ENCODE data around the gene PADI2.

Gene PADI2

DNA sequence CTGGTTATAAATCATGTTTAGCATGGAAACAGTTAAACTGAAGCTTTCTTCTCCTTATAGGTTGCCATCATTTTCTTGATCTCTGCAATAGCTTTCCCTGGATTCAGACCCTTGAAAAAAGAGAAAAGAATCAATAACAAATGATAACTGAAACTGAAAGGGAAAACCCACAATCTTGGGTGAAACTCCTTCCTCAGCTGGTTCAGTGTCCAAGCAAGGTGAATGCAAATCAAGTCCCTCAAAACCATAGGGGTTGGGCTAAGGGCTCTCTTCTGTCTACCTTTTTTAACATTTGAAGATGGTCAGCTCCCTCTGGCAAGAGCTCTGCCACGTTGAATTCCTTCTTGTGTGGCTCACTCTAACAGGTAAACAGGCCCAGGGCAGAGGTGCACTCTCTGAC, 100.4 kb downstream of the PADI2 start:
- no peak overlapping the region for H3K4me3 ChIP-seq (ENCODE audit: low read length)
- H3F3A ChIP-seq (ENCODE audit: control insufficient read depth, insufficient read depth): peaks cover 9% of the 10 kb centered on the region; the same call in 1 of the 2 replicates
- no peaks in the 10 kb centered on the region for H3K9me3 ChIP-seq (ENCODE audit: control insufficient read depth, insufficient read depth, low read length)
- H4K20me1 ChIP-seq (ENCODE audit: control insufficient read depth, insufficient read depth, low read depth, low read length): no peaks in the 10 kb centered on the region
- no peak for TF ChIP-seq EZH2phosphoT487 (IDR thresholded peaks at IDR 0.05; ENCODE audit: borderline replicate concordance, low read length)
- TF ChIP-seq, protein P1, sequence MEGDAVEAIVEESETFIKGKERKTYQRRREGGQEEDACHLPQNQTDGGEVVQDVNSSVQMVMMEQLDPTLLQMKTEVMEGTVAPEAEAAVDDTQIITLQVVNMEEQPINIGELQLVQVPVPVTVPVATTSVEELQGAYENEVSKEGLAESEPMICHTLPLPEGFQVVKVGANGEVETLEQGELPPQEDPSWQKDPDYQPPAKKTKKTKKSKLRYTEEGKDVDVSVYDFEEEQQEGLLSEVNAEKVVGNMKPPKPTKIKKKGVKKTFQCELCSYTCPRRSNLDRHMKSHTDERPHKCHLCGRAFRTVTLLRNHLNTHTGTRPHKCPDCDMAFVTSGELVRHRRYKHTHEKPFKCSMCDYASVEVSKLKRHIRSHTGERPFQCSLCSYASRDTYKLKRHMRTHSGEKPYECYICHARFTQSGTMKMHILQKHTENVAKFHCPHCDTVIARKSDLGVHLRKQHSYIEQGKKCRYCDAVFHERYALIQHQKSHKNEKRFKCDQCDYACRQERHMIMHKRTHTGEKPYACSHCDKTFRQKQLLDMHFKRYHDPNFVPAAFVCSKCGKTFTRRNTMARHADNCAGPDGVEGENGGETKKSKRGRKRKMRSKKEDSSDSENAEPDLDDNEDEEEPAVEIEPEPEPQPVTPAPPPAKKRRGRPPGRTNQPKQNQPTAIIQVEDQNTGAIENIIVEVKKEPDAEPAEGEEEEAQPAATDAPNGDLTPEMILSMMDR (IDR thresholded peaks at IDR 0.05; ENCODE audit: low read depth, low read length, poor library complexity, severe bottlenecking): no peak
- H3K36me3 ChIP-seq (ENCODE audit: control insufficient read depth, low read length): peaks cover 53% of the 10 kb centered on the region
- H3K4me1 ChIP-seq (ENCODE audit: control insufficient read depth, low read length): no peaks in the 10 kb centered on the region
- H3K27ac ChIP-seq (ENCODE audit: low read depth, low read length): no peak overlapping the region
- no peaks in the 10 kb centered on the region for H3K9me2 ChIP-seq (replicated peaks; ENCODE audit: control insufficient read depth, low read length)
- no peaks in the 10 kb centered on the region for H3K79me2 ChIP-seq (ENCODE audit: control insufficient read depth, low read length)
- no peak overlapping the region for H3K4me2 ChIP-seq (ENCODE audit: low read length)
- H3K27me3 ChIP-seq (ENCODE audit: control insufficient read depth, low read length): no peaks in the 10 kb centered on the region

DNA sequence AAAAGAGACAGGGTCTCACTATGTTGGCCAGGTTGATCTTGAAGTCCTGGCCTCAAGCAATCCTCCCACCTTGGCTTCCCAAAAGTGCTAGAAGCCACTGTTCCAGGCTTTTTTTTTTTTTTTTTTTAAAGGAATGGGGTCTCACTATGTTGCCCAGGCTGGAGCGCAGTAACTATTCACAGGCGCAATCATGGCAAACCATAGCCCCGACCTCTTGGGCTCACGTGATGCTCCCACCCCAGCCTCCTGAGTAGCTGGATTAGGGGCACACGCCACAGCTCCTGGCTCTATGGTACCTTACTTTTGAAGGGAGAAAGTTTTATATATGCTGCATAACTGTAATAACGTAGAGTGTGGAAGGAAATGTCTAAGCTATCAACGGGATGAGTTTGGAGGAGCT, 101.8 kb downstream of the PADI2 start:
- Histone ChIP-seq H3K36me3 (ENCODE audit: control insufficient read depth, low read length) (peaks cover 39% of the 10 kb centered on the region), H3K27ac (ENCODE audit: low read depth, low read length) (no peak overlapping the region), H3K4me2 (ENCODE audit: low read length) (no peak overlapping the region), H3K27me3 (ENCODE audit: control insufficient read depth, low read length) (no peaks in the 10 kb centered on the region), H3F3A (ENCODE audit: control insufficient read depth, insufficient read depth) (peaks cover 9% of the 10 kb centered on the region; the same call in 1 of the 2 replicates), H4K20me1 (ENCODE audit: control insufficient read depth, insufficient read depth, low read depth, low read length) (no peaks in the 10 kb centered on the region), H3K9me3 (ENCODE audit: control insufficient read depth, insufficient read depth, low read length) (no peaks in the 10 kb centered on the region), H3K4me3 (ENCODE audit: low read length) (no peak overlapping the region), H3K79me2 (ENCODE audit: control insufficient read depth, low read length) (no peaks in the 10 kb centered on the region), H3K4me1 (ENCODE audit: control insufficient read depth, low read length) (no peaks in the 10 kb centered on the region; the same call in 1 of the 2 replicates), H3K9me2 (replicated peaks; ENCODE audit: control insufficient read depth, low read length) (no peaks in the 10 kb centered on the region)
- TF ChIP-seq, protein P1 (IDR thresholded peaks at IDR 0.05; ENCODE audit: low read depth, low read length, poor library complexity, severe bottlenecking): no peak
- no peak for TF ChIP-seq EZH2phosphoT487 (IDR thresholded peaks at IDR 0.05; ENCODE audit: borderline replicate concordance, low read length)
